K562 (cell line): Measurements from ENCODE around the gene BGN. TPM values are rescaled to one million over a fixed set of nuclear protein-coding genes. Genes with fewer than 3 reads are reported as not detected.
A peak's percentile ranks its signal among the peaks of the same experiment; 100 is the strongest.

Experiments
- ATAC-seq: fragments of 200-7000 bp; cut with Tn5 transposase; 3 replicates; pipeline ENCODE4 v1.9.1; 2020; ENCODE audit warnings: moderate library complexity
- BruUV-seq: library from RNA; stranded (reverse); fragments of 400-500 nt; replicated peaks from 2 replicates; lab custom pipeline; 2021; lab: Mats Ljungman, UMichigan
- CTCF ChIA-PET: fragments of 300-600 bp; formaldehyde crosslinking; extraction: SDS; loops from one replicate; lab custom pipeline; 2021; ENCODE audit warnings: low intra/inter-chr PET ratio; lab: Yijun Ruan, JAX
- POLR2A ChIA-PET: fragments of 300-600, 350-650 bp; sonication (Branson Sonifier 250); formaldehyde crosslinking; extraction: SDS; loops from one replicate; lab custom pipeline; 2021; ENCODE audit warnings: antibody characterized with exemption, inconsistent platforms; lab: Yijun Ruan, JAX
- DNase-seq, 4 experiments: peaks; one replicate each; pipeline versions ENCODE4 v3.0.0 to v3.0.0-alpha.2; 2011 to 2018; ENCODE audit warnings: low spot score in 3 of 4, mixed read lengths in 3 of 4; ENCODE audit errors: extremely low read depth in 1 of 4
- FAIRE-seq: peaks from 2 replicates; lab custom pipeline; 2011; peaks lifted over from hg19 to GRCh38; lab: Jason Lieb, UNC
- H2AFZ ChIP-seq: 2 replicates; pipeline ENCODE4 v1.6.0; 2011; ENCODE audit warnings: low read depth, low read length, control low read depth, inconsistent platforms
- H3K27ac ChIP-seq: fragments of 200-600 bp; 3 replicates; pipeline ENCODE4 v1.8.0; 2011; ENCODE audit warnings: low read depth, mild to moderate bottlenecking, control low read depth, inconsistent platforms, low read length, moderate library complexity, mixed read lengths; ENCODE audit errors: extremely low read depth
- H3K27me3 ChIP-seq, 2 experiments: fragments of 300-600 bp in 1 of 2; 2 replicates in 1 of 2; 3 replicates in 1 of 2; pipeline versions ENCODE4 v1.6.0 to v1.8.0; 2011; ENCODE audit warnings: inconsistent platforms in 2 of 2, low read length in 2 of 2, mild to moderate bottlenecking in 1 of 2, mixed read lengths in 1 of 2, moderate library complexity in 1 of 2; ENCODE audit not compliant: control insufficient read depth in 2 of 2, insufficient read depth in 2 of 2
- H3K36me3 ChIP-seq: fragments of 300-600 bp; 3 replicates; pipeline ENCODE4 v1.8.0; 2011; ENCODE audit warnings: mild to moderate bottlenecking, low read length, inconsistent platforms; ENCODE audit not compliant: control insufficient read depth, insufficient read depth
- H3K4me1 ChIP-seq, 2 experiments: fragments of 200-600 bp in 1 of 2; replicated peaks in 1 of 2; 2 replicates in 1 of 2; 3 replicates in 1 of 2; pipeline versions ENCODE4 v1.5.1 to v1.8.0; 2011; ENCODE audit warnings: inconsistent platforms in 2 of 2, low read length in 2 of 2, mild to moderate bottlenecking in 1 of 2, mixed read lengths in 1 of 2, moderate library complexity in 1 of 2; ENCODE audit not compliant: control insufficient read depth in 2 of 2, insufficient read depth in 2 of 2
- H3K4me2 ChIP-seq: 2 replicates; pipeline ENCODE4 v1.6.1; 2011; ENCODE audit warnings: low read length, control low read depth, inconsistent platforms, mixed read lengths; ENCODE audit not compliant: insufficient read depth
- H3K4me3 ChIP-seq: fragments of 200-600 bp; sonication (generic), shearing (Covaris generic); 2 replicates; pipeline ENCODE4 v1.5.1; 2016; ENCODE audit warnings: control low read depth, inconsistent platforms
- H3K79me2 ChIP-seq: fragments of 200-600 bp; 3 replicates; pipeline ENCODE4 v1.8.0; 2011; ENCODE audit warnings: low read length, inconsistent platforms; ENCODE audit not compliant: control insufficient read depth, insufficient read depth
- H3K9ac ChIP-seq, 2 experiments: 2 replicates each; pipeline versions ENCODE4 v1.6.0 to v1.6.1; 2011; ENCODE audit warnings: low read depth in 2 of 2, low read length in 2 of 2, control low read depth in 1 of 2, inconsistent platforms in 1 of 2, mild to moderate bottlenecking in 1 of 2, mixed read lengths in 1 of 2; ENCODE audit not compliant: insufficient read depth in 1 of 2
- H3K9me1 ChIP-seq: one replicate; pipeline ENCODE4 v1.6.0; 2011; ENCODE audit warnings: inconsistent platforms, mild to moderate bottlenecking, low read length, moderate library complexity; ENCODE audit not compliant: control insufficient read depth, insufficient read depth
- H3K9me3 ChIP-seq: replicated peaks from 2 replicates; pipeline ENCODE4 v1.5.1; 2011; ENCODE audit warnings: low read depth, low read length, inconsistent platforms; ENCODE audit not compliant: control insufficient read depth, insufficient read depth
- H4K20me1 ChIP-seq: replicated peaks from 2 replicates; pipeline ENCODE4 v1.6.1; 2011; ENCODE audit warnings: low read length, inconsistent platforms, mixed read lengths; ENCODE audit not compliant: control insufficient read depth, insufficient read depth
- ARHGAP35 ChIP-seq: fragments of 450-650 bp; IDR thresholded peaks from 2 replicates; pipeline ENCODE4 v1.6.1; 2018; ENCODE audit not compliant: partially characterized antibody
- BRF2 ChIP-seq: IDR thresholded peaks from 3 replicates; pipeline ENCODE4 v1.6.1; 2011; ENCODE audit warnings: borderline replicate concordance, mild to moderate bottlenecking; ENCODE audit not compliant: insufficient read length, insufficient read depth
- GTF3C2 ChIP-seq: IDR thresholded peaks from 3 replicates; pipeline ENCODE4 v1.6.1; 2011; ENCODE audit warnings: borderline replicate concordance, mild to moderate bottlenecking, moderate library complexity; ENCODE audit not compliant: insufficient read length; ENCODE audit errors: extremely low read depth
- HNRNPK ChIP-seq: fragments of 200-400 bp; formaldehyde crosslinking; IDR thresholded peaks from one replicate; pipeline ENCODE4 v1.6.1; 2018; ENCODE audit warnings: mild to moderate bottlenecking, low read depth, low read length; ENCODE audit not compliant: poor library complexity, severe bottlenecking
- MTF1 ChIP-seq: fragments of 250-450 bp; sonication (Bioruptor Pico); IDR thresholded peaks from 2 replicates; pipeline ENCODE4 v1.9.0; 2021; ENCODE audit warnings: moderate library complexity, mild to moderate bottlenecking, inconsistent platforms, borderline replicate concordance
- POLR2H ChIP-seq: IDR thresholded peaks from 2 replicates; pipeline ENCODE4 v1.6.1; 2016; ENCODE audit warnings: missing genetic modification characterization, low read depth, mild to moderate bottlenecking, control low read depth, missing compliant biosample characterization, moderate library complexity
- PRDM10 ChIP-seq: fragments of 450-650 bp; IDR thresholded peaks from 2 replicates; pipeline ENCODE4 v1.6.1; 2018; ENCODE audit not compliant: partially characterized antibody
- SMARCA5 ChIP-seq: fragments of 450-650 bp; IDR thresholded peaks from 2 replicates; pipeline ENCODE4 v1.6.1; 2016
- STAG1 ChIP-seq: sonication (generic); formaldehyde crosslinking; IDR thresholded peaks from 2 replicates; pipeline ENCODE4 v1.5.0; 2020; ENCODE audit warnings: missing genetic modification reagents, borderline replicate concordance
- ZNF586 ChIP-seq: fragments of 450-650 bp; formaldehyde crosslinking; conservative IDR thresholded peaks from 2 replicates; pipeline ENCODE4 v1.4.0; 2020; ENCODE audit warnings: mild to moderate bottlenecking, moderate library complexity
- ZNF79 ChIP-seq: fragments of 250-450 bp; sonication (Bioruptor Pico); IDR thresholded peaks from 2 replicates; pipeline ENCODE4 v1.4.0; 2020; ENCODE audit warnings: low read depth, mild to moderate bottlenecking, moderate library complexity
- WGBS: fragments of 100-300 bp; shearing (Covaris generic); methylation state at CpG from one replicate; pipeline ENCODE4 v1.1.6; 2016; ENCODE audit warnings: low coverage, mixed read lengths; ENCODE audit not compliant: insufficient coverage; ENCODE audit errors: missing lambda C conversion rate; 5-methylcytosine and 5-hydroxymethylcytosine counted together
- in situ Hi-C: fragments of 300-500 bp; cut with MboI; formaldehyde crosslinking; loops from 4 replicates; pipeline ENCODE4 v1.15.0; 2018; ENCODE audit warnings: inconsistent platforms, mixed read lengths
- intact Hi-C: fragments of 100-400 bp; cut with micrococcal nuclease; formaldehyde crosslinking; loops from 2 replicates; pipeline ENCODE4 v1.14.2; 2022
- polyA plus RNA-seq, 8 experiments: library from polyadenylated mRNA; depleted of rRNA in 4 of 8; stranded (reverse) in 5 of 8; unstranded in 3 of 8; fragments of >200 nt; fragmentation: Nextera tagmentation in 2 of 8; fragmentation: Illumina TruSeq in 1 of 8; extraction: Ambion mirVana in 2 of 8; extraction: Trizol in 1 of 8; gene quantifications; 2 replicates each; pipeline versions ENCODE4 v1.2.1 to v1.2.3, GENCODE V29; 2011 to 2014; ENCODE audit warnings: inconsistent platforms in 1 of 8, missing spikeins in 1 of 8
- total RNA-seq, 7 experiments: library from RNA; depleted of rRNA in 6 of 7; stranded (reverse); fragments of >200 nt in 6 of 7; fragmentation: Illumina TruSeq in 2 of 7; extraction: Trizol in 2 of 7; gene quantifications; 2 replicates each; pipeline versions ENCODE4 v1.2.1 to v1.2.3, GENCODE V29; 2011 to 2021; ENCODE audit warnings: low replicate concordance in 1 of 7

Gene BGN
- total and polyA plus RNA-seq, 9 of the 15 experiments (the other 6 are each of a cell fraction or from before 2014, with no cell fraction given): 0.11 TPM; not detected in 8

- TF ChIP-seq GTF3C2 (no peak), ZNF79 (CRISPR knock-in tag) (no peak), STAG1 (CRISPR knock-in tag) (no peak), HNRNPK (no peak)
Observed at GRCh38 chrX:153446636-153446936, 48.2 kb upstream of the BGN start (continued).

GRCh38 chrX:153446950-153447580 lies 47.7 kb upstream of the BGN start:
- DNase-seq (no peak), ATAC-seq (no peak), FAIRE-seq (no peak)
- intact Hi-C loops (no loop called here), in situ Hi-C loops (no loop called here)
- H3K36me3 ChIP-seq: peaks cover 22% of the 10 kb centered on the region; the same call in 2 of the 3 replicates
- POLR2A ChIA-PET: interaction anchor here (0.6 to 0.9 kb wide), 3 partner anchors 11 to 31 kb away, joined by 3 to 4 read pairs (median 3); no protein-coding TSS in a partner anchor
- H3K4me2 ChIP-seq: no peak overlapping the region
- no peaks in the 10 kb centered on the region for H3K9me1 ChIP-seq
- no peak overlapping the region for H3K27ac ChIP-seq
- H3K4me1 ChIP-seq: peaks cover 0 to 41% of the 10 kb centered on the region in 2 experiments; a peak in 2 of 5 replicates
- no peaks in the 10 kb centered on the region for H3K9me3 ChIP-seq
- no TSS peak for BruUV-seq
- no peak overlapping the region for H3K4me3 ChIP-seq
- H3K9ac ChIP-seq: peak overlapping the region in 1 of 2 experiments; percentile 17; a peak in 1 of 4 replicates
- H3K79me2 ChIP-seq: no peaks in the 10 kb centered on the region
- H3K27me3 ChIP-seq: no peaks in the 10 kb centered on the region; a peak in 1 of 5 replicates
- CTCF ChIA-PET: no interaction called here
- no peaks in the 10 kb centered on the region for H4K20me1 ChIP-seq
- no peak overlapping the region for H2AFZ ChIP-seq
- whole genome bisulfite sequencing: 90% methylated on average over 11 of the region's 17 CpGs
- TF ChIP-seq SMARCA5 (no peak), BRF2 (no peak), ARHGAP35 (no peak), PRDM10 (no peak), ZNF586 (CRISPR knock-in tag) (no peak), POLR2H (no peak), MTF1 (CRISPR knock-in tag) (no peak)
